Measurements from ENCODE around the gene ASB5.

- TF ChIP-seq EZH2 (IDR thresholded peaks at IDR 0.05; ENCODE audit: borderline replicate concordance, low read length) (no peak), CTCF (IDR thresholded peaks at IDR 0.05; ENCODE audit: low read length) (no peak)
Observed at GRCh38 chr4:176307666-176307930, 38.6 kb upstream of the ASB5 start.
